Superior temporal gyrus (tissue), 1 donor: ENCODE measurements around the gene MINDY2.
"Not testable (repeated sequence)": the region's sequence is repeated elsewhere in the genome, so short reads cannot be mapped to it uniquely, and the experiment has no call there.

Experiments used
- DNase-seq: peaks from one replicate; pipeline ENCODE4 v3.0.0-alpha.2; 2016; ENCODE audit errors: extremely low spot score

Gene MINDY2

GRCh38 chr15:58833681-58834426, 62.8 kb downstream of the MINDY2 start:
- DNase-seq = not testable (repeated sequence)

GRCh38 chr15:58839485-58839884, 68.4 kb downstream of the MINDY2 start:
- DNase-seq = peak; percentile 5

GRCh38 chr15:58840048-58840447, 68.9 kb downstream of the MINDY2 start:
- DNase-seq = no peak

- DNase-seq = no peak
Observed at GRCh38 chr15:58842713-58843396, 71.8 kb downstream of the MINDY2 start.

GRCh38 chr15:58851205-58851604, 80.1 kb downstream of the MINDY2 start:
- DNase-seq = not testable (repeated sequence)

GRCh38 chr15:58852347-58852746, 81.2 kb downstream of the MINDY2 start:
- DNase-seq = no peak

GRCh38 chr15:58854593-58854992, 83.5 kb downstream of the MINDY2 start:
- DNase-seq = no peak

- DNase-seq = no peak
Observed at GRCh38 chr15:58856086-58856485, 85.0 kb downstream of the MINDY2 start.

GRCh38 chr15:58856621-58857020, 85.5 kb downstream of the MINDY2 start:
- DNase-seq = not testable (repeated sequence)

GRCh38 chr15:58862326-58862725, 91.2 kb downstream of the MINDY2 start:
- DNase-seq = no peak

- DNase-seq = no peak
Observed at GRCh38 chr15:58864602-58865424, 93.7 kb downstream of the MINDY2 start.

- no peak for DNase-seq
Observed at GRCh38 chr15:58865425-58865880, 94.4 kb downstream of the MINDY2 start.

- no peak for DNase-seq
Observed at GRCh38 chr15:58867926-58868325, 96.8 kb downstream of the MINDY2 start.

GRCh38 chr15:58870451-58870850, 99.3 kb downstream of the MINDY2 start:
- DNase-seq = no peak

- no peak for DNase-seq
Observed at GRCh38 chr15:58873267-58873666, 102.2 kb downstream of the MINDY2 start.

GRCh38 chr15:58875343-58875742, 104.2 kb downstream of the MINDY2 start:
- DNase-seq = no peak

GRCh38 chr15:58876306-58877106, 105.4 kb downstream of the MINDY2 start:
- no peak for DNase-seq

- DNase-seq = no peak
Observed at GRCh38 chr15:58877999-58878825, 107.1 kb downstream of the MINDY2 start.

- DNase-seq = no peak
Observed at GRCh38 chr15:58880320-58880719, 109.2 kb downstream of the MINDY2 start.

- no peak for DNase-seq
Observed at GRCh38 chr15:58882243-58882642, 111.1 kb downstream of the MINDY2 start.

- DNase-seq = not testable (repeated sequence)
Observed at GRCh38 chr15:58883926-58884325, 112.8 kb downstream of the MINDY2 start.
